ENCODE data around the gene SYT1. TPM values are rescaled to one million over a fixed set of nuclear protein-coding genes. Genes with fewer than 3 reads are reported as not detected.

SYT1 gene
- total RNA-seq, 1 donor, result not detected

DNA sequence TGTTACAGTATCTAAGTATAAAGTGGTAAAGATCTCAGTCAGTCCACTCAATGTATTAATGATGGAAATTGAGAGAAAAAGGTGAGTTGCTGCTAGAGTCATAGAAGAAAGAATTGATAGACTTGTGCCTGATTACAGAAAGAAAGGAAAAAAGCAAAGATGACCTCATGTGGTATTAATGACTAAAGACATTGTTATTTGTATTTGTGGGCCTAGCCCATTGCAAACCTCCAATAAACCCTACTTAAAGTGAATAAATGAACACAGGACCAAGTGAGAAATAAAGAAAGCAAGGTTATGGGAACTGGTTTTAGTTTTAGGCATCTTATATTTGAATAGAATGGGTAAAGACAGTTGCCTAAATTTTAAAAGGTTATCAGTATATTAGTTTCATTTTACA lies 105.5 kb downstream of the SYT1 start:
- Histone ChIP-seq H3K4me2 (ENCODE audit: insufficient read depth, low read length) (no peak overlapping the region), H3K27me3 (ENCODE audit: insufficient read depth, low read length) (no peaks in the 10 kb centered on the region), H3K27ac (ENCODE audit: low read depth, low read length) (no peak overlapping the region), H3K4me3 (ENCODE audit: insufficient read depth, low read length) (no peak overlapping the region), H3K4me1 (ENCODE audit: insufficient read depth, low read length) (no peaks in the 10 kb centered on the region), H2AFZ (ENCODE audit: low read length) (no peak overlapping the region), H3K36me3 (ENCODE audit: insufficient read depth, low read length) (no peaks in the 10 kb centered on the region), H3K9me3 (ENCODE audit: low read depth, low read length) (no peaks in the 10 kb centered on the region), H3K79me2 (ENCODE audit: insufficient read depth, low read length) (no peaks in the 10 kb centered on the region), H4K20me1 (ENCODE audit: insufficient read depth, low read length) (no peaks in the 10 kb centered on the region)
- TF ChIP-seq, protein P1, sequence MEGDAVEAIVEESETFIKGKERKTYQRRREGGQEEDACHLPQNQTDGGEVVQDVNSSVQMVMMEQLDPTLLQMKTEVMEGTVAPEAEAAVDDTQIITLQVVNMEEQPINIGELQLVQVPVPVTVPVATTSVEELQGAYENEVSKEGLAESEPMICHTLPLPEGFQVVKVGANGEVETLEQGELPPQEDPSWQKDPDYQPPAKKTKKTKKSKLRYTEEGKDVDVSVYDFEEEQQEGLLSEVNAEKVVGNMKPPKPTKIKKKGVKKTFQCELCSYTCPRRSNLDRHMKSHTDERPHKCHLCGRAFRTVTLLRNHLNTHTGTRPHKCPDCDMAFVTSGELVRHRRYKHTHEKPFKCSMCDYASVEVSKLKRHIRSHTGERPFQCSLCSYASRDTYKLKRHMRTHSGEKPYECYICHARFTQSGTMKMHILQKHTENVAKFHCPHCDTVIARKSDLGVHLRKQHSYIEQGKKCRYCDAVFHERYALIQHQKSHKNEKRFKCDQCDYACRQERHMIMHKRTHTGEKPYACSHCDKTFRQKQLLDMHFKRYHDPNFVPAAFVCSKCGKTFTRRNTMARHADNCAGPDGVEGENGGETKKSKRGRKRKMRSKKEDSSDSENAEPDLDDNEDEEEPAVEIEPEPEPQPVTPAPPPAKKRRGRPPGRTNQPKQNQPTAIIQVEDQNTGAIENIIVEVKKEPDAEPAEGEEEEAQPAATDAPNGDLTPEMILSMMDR (IDR thresholded peaks at IDR 0.05; ENCODE audit: extremely low read depth, low read depth, low read length), result no peak
- DNase-seq (ENCODE audit: insufficient read length, low spot score, missing footprints), result no peak

DNA sequence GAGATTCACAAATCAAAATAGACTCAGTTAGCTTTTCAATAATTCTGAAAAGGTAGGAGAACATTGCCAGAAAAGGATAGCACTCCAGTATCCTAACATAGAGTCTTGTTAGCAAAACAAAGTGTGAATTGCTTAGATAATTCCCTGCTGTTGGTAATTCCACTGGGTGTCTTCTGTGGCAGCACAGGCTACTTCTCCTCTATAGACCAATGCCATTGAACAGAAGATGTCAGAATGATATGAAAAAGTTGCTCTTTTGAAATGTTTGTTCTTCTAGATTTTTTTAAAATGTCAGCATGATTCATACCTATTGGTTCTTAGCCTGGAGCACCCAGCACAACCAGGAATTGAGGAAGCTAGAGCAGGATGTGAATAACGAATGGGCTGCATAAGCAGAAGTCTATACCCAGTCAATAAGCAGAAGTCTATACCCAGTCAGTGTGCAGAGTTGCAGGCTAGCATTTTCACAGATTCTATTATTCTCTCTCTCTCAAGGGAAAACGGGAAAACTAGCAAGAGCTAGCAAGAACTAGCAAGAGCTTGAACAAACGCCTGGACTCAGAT lies 112.8 kb downstream of the SYT1 start:
- Histone ChIP-seq H2AFZ (ENCODE audit: low read length) (no peak overlapping the region), H3K4me3 (ENCODE audit: insufficient read depth, low read length) (no peak overlapping the region), H3K27me3 (ENCODE audit: insufficient read depth, low read length) (no peaks in the 10 kb centered on the region), H4K20me1 (ENCODE audit: insufficient read depth, low read length) (no peaks in the 10 kb centered on the region), H3K36me3 (ENCODE audit: insufficient read depth, low read length) (no peaks in the 10 kb centered on the region), H3K4me1 (ENCODE audit: insufficient read depth, low read length) (no peaks in the 10 kb centered on the region), H3K27ac (ENCODE audit: low read depth, low read length) (no peak overlapping the region), H3K79me2 (ENCODE audit: insufficient read depth, low read length) (no peaks in the 10 kb centered on the region), H3K4me2 (ENCODE audit: insufficient read depth, low read length) (no peak overlapping the region), H3K9me3 (ENCODE audit: low read depth, low read length) (no peaks in the 10 kb centered on the region)
- TF ChIP-seq, protein P1 (IDR thresholded peaks at IDR 0.05; ENCODE audit: extremely low read depth, low read depth, low read length), result no peak
- DNase-seq (ENCODE audit: insufficient read length, low spot score, missing footprints), result peak; percentile 8

DNA sequence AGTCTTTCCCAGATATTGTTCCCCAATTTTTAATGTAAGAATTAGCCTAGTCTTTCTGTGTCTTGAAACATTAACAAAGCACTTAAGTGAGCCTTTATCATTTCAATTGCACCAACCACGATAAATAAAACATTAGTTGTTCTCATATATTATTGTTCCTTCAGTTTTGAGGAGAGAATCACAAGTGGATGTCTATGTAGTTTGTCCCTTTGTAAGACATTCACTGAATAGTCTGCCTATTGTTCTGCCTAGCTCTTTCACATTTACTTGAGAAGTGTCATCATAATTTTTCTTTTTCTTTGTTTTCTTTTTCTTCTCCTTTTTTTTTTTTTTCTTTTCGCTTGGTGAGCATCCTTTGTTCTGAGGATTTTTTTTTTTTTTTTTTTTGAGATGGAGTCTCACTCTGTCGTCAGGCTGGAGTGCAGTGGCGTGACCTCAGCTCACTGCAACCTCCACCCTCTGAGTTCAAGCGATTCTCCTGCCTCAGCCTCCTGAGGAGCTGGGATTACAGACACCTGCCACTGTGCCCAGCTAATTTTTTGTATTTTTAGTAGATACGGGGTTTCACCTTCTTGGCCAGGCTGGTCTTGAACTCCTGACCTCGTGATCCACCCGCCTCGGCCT lies 129.7 kb downstream of the SYT1 start:
- DNase-seq (ENCODE audit: insufficient read length, low spot score, missing footprints), result no peak
- H3K4me1 ChIP-seq (ENCODE audit: insufficient read depth, low read length), result no peaks in the 10 kb centered on the region
- no peak overlapping the region for H3K4me2 ChIP-seq (ENCODE audit: insufficient read depth, low read length)
- no peak overlapping the region for H3K4me3 ChIP-seq (ENCODE audit: insufficient read depth, low read length)
- no peak overlapping the region for H3K27ac ChIP-seq (ENCODE audit: low read depth, low read length)
- no peaks in the 10 kb centered on the region for H3K9me3 ChIP-seq (ENCODE audit: low read depth, low read length)
- H4K20me1 ChIP-seq (ENCODE audit: insufficient read depth, low read length), result no peaks in the 10 kb centered on the region
- no peaks in the 10 kb centered on the region for H3K36me3 ChIP-seq (ENCODE audit: insufficient read depth, low read length)
- no peaks in the 10 kb centered on the region for H3K27me3 ChIP-seq (ENCODE audit: insufficient read depth, low read length)
- no peak overlapping the region for H2AFZ ChIP-seq (ENCODE audit: low read length)
- no peaks in the 10 kb centered on the region for H3K79me2 ChIP-seq (ENCODE audit: insufficient read depth, low read length)
- TF ChIP-seq, protein P1 (IDR thresholded peaks at IDR 0.05; ENCODE audit: extremely low read depth, low read depth, low read length), result no peak

DNA sequence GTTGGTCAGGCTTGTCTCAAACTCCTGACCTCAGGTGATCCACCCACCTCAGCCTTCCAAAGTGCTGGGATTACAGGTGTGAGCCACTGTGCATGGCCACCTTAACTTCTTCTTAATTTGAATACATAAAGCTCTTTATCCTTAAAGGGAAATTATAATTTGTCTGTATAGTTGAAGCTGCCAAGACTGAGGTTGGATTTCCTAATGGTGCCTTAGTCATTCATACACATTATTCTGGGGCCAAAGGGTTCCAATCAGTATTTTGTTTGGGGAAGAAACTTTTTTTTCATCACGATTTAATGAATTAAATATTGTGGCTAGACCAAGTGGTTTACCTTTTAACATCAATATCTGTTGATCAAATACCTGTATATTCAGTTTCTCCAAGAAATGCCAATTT lies 135.9 kb downstream of the SYT1 start:
- Histone ChIP-seq H3K27me3 (ENCODE audit: insufficient read depth, low read length) (no peaks in the 10 kb centered on the region), H3K79me2 (ENCODE audit: insufficient read depth, low read length) (no peaks in the 10 kb centered on the region), H3K36me3 (ENCODE audit: insufficient read depth, low read length) (no peaks in the 10 kb centered on the region), H4K20me1 (ENCODE audit: insufficient read depth, low read length) (no peaks in the 10 kb centered on the region), H3K4me2 (ENCODE audit: insufficient read depth, low read length) (no peak overlapping the region), H2AFZ (ENCODE audit: low read length) (no peak overlapping the region), H3K27ac (ENCODE audit: low read depth, low read length) (no peak overlapping the region), H3K4me3 (ENCODE audit: insufficient read depth, low read length) (no peak overlapping the region), H3K9me3 (ENCODE audit: low read depth, low read length) (no peaks in the 10 kb centered on the region), H3K4me1 (ENCODE audit: insufficient read depth, low read length) (no peaks in the 10 kb centered on the region)
- DNase-seq (ENCODE audit: insufficient read length, low spot score, missing footprints), result no peak
- TF ChIP-seq, protein P1 (IDR thresholded peaks at IDR 0.05; ENCODE audit: extremely low read depth, low read depth, low read length), result no peak

Data from osteoblast (primary cell).